H54 (cell line): ENCODE data around the gene SSNA1.
A peak's percentile ranks its signal among the peaks of the same experiment; 100 is the strongest.
"Not testable (repeated sequence)": the region's sequence is repeated elsewhere in the genome, so short reads cannot be mapped to it uniquely, and the experiment has no call there.

ENCODE experiments used
- DNase-seq: peaks from one replicate; pipeline ENCODE4 v3.0.0; 2011; ENCODE audit warnings: low spot score, mixed read lengths; ENCODE audit not compliant: insufficient read length
- FAIRE-seq: peaks from 3 replicates; lab custom pipeline; 2011; peaks lifted over from hg19 to GRCh38; lab: Jason Lieb, UNC
- POLR2A ChIP-seq: IDR thresholded peaks from 2 replicates; pipeline ENCODE4 v1.6.1; 2011; ENCODE audit warnings: low read depth, mild to moderate bottlenecking, low read length

The SSNA1 gene

DNA sequence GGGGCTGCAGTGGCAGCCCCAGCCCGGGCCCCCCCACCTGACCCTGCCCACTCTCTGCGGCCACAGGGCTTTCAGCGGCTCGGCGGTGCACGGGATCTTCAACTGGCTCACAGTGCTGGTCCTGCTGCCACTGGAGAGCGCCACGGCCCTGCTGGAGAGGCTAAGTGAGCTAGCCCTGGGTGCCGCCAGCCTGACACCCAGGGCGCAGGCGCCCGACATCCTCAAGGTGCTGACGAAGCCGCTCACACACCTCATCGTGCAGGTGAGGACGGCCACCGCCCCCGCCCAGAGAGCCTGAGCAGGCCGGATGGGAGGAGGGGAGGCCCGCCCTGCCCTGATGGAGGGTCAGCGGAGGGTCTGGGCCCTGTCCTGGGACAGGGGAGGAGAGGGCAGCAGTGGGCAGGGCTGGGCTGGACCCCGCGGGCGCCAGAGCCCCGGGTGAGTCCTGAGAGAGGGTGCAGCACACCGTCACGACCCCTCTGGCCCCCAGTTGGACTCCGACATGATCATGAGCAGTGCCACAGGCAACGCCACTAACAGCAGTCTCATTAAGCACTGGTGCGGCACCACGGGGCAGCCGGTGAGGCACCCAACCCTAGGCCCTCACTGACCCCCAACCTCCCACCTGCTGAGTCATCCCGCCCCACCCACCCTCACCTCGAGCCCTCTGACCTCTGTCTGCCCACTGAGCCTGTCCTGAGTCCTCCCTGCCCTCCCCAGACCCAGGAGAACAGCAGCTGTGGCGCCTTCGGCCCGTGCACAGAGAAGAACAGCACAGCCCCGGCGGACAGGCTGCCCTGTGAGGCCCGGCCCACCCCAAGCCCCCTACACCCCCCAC is 44.9 kb downstream of the SSNA1 start:
- FAIRE-seq (no peak), DNase-seq (no peak)
- no peak for TF ChIP-seq POLR2A

DNA sequence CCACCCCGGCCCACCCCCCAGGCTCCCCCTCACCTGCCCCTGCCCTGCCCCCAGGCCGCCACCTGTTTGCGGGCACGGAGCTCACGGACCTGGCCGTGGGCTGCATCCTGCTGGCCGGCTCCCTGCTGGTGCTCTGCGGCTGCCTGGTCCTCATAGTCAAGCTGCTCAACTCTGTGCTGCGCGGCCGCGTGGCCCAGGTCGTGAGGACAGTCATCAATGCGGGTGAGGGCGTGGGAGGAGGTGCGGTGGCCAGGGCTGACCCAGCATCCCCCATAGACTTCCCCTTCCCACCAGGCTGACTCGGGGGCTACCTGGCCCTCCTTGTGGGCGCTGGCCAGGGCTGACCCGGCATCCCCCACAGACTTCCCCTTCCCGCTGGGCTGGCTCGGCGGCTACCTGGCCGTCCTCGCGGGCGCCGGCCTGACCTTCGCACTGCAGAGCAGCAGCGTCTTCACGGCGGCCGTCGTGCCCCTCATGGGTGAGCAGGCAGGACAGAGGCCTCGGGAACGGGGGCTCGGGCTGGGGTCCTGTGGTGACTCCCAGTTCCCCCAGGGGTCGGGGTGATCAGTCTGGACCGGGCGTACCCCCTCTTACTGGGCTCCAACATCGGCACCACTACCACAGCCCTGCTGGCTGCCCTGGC is 45.7 kb downstream of the SSNA1 start:
- no peak for TF ChIP-seq POLR2A
- DNase-seq (no peak), FAIRE-seq (no peak)

DNA sequence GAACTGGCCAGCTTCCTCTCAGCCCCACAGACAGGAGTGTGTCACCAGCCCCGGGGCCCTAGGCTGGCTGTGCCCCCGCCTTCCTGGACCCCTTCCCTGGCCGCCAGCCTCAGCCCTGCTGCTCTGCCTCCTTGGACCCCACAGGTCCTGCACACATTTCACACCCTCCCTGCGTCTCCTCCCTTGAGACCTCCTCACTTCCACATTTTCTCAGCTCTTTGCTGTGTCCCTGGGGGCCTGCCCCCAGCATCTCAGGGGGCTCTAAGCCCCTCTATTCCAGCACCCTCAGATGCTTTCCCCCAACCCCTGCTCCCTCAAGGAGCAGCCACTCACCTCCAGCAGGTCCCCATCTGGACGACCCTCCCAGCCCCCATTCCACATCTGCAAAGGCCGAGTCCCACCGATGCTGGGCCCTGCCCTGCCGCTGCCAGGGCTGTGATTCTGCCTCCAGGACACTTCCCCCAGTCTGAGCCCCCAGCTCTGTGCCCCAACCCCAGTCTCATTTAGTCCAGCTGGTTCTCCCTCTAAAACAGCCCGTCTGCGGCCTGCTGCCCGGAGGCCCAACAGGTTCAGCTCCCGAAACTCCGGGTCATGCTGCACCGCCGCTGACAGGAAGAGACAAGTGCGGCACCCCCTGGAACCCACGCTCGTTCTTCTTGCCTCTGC is 46.4 kb downstream of the SSNA1 start:
- FAIRE-seq (no peak), DNase-seq (no peak)
- TF ChIP-seq POLR2A, result no peak

DNA sequence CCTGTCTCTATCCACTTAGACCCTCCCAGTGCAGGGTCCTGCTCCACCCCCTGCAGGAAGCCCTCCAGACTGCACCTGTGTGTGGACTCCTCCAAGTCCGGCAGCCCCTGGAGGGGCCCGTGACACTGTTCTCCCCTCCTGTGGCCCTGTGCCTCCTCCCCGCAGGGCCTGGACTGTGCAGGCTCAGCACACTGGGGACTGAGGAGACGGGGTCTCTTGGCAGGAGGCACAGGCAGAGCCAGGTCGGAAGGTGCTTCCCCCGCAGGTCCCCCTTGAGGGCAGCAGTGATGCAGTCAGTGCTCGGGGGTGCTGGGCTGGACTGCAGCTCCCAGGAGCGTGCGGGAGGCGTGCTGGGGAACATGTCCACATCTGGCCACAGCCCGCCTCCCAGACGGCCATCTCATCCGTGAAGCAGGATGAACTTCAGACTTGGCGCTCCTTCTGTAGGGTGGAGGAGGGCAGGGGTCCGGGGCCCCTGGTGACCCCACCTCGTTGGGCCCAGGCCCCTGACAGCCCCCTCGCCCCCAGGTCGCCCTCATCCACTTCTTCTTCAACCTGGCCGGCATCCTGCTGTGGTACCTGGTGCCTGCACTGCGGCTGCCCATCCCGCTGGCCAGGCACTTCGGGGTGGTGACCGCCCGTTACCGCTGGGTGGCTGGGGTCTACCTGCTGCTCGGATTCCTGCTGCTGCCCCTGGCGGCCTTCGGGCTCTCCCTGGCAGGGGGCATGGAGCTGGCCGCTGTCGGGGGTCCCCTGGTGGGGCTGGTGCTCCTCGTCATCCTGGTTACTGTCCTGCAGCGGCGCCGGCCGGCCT is 47.2 kb downstream of the SSNA1 start:
- TF ChIP-seq POLR2A, result no peak
- no peak for DNase-seq
- FAIRE-seq, result no peak

DNA sequence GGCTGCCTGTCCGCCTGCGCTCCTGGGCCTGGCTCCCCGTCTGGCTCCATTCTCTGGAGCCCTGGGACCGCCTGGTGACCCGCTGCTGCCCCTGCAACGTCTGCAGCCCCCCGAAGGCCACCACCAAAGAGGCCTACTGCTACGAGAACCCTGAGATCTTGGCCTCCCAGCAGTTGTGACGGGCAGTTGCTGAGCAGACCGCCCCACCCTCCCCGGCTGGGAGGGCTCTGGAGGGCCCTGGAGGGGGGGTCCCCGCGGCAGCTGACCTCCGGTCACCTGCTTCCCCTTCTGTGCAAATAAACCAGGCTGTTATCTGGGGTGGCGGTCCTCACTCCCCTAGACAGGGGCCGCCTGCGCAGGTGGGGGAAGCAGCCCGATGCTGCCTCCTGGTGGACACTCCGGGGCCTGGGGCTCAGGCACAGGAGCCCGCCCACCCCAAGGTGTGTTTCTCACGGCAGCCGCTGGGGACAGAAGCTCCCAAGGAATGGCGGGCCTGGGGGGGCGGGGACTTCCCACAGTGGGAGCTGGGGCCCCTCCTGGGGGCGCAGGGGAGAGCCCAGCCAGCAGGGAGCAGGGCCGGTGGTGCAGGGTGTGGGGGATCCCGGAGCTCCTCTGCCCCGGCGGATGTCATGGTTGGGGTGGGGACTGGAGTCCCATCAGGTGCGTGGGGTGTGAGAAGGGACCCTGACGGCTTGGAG is 47.9 kb downstream of the SSNA1 start:
- FAIRE-seq (no peak), DNase-seq (peak; percentile 98)
- TF ChIP-seq POLR2A, result no peak

DNA sequence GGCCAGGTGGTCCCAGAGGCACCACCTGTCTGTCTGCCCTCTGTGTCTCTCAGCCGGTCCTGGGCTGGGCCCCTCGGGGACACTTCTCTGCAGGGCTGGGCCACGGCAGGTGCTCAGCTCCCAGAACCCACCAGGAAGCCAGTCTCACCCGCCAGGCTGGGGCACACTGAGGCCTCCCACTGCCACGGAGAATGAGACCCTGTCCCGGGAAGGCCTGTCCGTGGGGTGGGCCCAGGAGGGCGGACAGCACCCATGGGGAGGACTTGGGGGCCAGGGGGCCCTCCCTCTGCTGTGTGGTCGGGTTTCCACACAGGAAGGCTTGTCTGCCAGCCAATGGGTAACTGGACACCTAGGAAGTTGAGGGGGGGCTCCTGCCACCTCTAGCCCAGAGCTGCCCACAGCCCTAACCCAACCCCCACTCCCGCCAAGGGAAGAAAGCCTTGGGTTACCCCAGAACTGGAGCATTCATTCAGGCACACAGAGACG is 48.5 kb downstream of the SSNA1 start:
- FAIRE-seq, result no peak
- DNase-seq, result no peak
- no peak for TF ChIP-seq POLR2A

DNA sequence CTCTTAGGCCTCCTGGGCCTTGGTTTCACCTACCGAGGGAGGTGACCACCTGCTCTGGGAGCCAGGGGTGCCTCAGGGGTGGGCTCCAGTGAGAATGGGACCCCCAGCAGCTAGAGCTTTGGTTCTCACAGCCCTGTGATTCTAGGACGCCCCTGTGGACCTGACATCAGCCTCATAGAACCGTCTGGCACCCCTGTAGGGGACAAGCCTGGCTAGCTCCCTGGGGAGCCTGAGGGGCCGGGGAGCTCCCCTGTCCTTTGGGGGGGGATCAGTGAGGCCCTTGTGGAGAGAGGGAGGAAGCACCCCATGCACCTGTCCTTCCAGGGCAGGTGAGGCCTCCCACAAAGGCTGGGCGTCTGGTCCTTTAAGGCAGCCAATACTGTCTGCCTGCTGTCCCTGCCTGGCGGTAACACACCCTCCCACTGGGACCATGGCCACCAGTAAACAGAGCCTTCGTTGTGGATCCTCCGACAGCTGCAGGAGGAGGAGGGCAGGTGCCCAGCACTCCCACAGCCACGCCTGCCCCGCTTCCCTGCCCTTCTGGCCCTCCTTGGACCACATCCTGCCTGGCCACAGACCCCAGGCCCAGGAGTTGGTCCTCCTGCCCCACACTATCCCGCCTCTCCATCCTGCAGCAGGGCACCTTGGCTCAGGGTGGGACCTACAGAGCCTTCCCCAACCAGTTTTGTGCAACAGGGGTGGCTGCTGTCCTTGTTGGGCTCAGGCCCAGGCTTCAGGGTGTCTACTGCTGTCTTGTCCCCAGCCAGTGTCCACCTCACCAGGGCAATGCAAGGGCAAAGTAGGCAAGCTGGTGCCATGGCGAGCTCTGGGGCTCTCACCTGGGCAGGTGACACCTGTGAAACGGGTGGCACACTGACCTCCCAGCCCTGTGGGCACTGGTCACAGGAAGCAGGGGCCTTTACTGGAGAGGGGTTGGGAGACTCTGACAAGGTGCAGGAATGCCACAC is 49.6 kb downstream of the SSNA1 start:
- TF ChIP-seq POLR2A, result no peak
- DNase-seq, result no peak
- FAIRE-seq, result no peak

DNA sequence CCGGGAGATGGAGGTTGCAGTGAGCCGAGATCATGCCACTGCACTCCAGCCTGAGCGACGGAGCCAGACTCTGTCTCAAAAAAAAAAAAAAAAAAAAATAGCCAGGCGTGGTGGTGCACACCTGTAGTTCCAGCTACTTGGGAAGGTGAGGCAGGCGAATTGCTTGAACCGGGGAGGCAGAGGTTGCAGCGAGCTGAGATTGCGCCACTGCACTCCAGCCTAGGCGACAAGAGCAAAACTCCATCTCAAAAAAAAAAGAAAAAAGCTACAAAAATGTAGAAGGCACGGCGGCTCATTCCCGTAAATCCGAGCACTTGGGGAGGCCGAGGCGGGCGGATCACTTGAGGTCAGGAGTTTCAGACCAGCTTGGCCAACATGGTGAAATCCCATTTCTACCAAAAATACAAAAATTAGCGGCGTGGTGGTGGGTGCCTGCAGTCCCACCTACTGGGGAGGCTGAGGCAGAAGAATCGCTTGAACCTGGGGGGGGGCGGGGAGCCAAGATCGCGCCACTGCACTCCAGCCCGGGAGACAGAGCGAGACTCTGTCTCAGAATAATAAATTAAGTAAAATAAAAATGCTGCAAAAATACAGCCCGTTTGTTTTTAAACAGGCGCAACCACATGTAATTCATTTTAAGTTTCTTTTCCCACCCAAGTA is 51.2 kb downstream of the SSNA1 start:
- not testable (repeated sequence) for FAIRE-seq, DNase-seq
